ENCODE data around the gene REST.

REST gene

DNA sequence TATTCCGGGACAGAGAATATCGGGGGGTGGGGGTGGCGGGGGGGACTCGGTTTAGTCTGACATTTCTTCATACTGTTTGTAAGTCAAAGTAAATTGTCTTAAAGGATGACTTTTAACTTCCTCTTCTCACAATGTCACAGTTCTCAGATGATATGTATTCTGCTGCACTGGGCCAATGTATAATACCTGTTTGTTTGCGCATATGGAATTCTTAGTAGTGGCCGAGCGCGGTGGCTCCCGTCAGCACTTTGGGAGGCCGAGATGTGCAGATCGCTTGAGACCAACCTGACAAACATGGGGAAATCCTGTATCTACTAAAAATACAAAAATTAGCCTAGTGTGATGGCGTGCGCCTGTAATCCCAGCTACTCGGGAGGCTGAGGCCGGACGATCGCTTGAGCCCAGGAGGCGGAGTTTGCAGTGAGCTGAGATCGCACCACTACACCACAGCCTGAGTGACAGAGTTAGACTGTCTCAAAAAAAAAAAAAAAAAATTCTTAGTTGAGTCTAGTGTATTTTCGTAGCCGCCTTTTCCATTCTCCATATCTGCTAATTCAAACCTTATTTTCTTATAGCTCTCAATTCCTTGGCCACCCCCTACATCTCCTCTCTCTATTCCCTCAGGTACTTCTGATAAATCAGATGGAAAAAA, 71.8 kb downstream of the REST start:
- DNase-seq: peak; percentile 34

DNA sequence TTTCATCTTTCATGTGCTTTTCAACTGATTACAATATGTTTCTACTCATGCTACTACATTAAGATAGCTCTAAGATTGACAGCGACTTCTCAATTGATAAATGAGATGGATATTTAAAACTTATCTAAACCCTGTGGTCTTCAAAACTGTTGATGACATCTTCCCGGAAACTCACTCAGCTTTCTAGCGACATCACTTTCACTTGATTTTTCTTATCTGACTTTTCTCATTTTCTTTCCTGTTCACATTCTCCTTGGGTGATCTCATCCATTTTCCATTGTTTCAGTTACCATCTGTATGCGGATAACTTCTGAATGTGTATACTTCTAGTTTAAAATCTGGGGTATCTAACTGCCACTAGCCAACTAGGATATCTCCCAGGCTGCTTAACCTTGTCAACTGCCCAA, 74.1 kb downstream of the REST start:
- no peak for DNase-seq

DNA sequence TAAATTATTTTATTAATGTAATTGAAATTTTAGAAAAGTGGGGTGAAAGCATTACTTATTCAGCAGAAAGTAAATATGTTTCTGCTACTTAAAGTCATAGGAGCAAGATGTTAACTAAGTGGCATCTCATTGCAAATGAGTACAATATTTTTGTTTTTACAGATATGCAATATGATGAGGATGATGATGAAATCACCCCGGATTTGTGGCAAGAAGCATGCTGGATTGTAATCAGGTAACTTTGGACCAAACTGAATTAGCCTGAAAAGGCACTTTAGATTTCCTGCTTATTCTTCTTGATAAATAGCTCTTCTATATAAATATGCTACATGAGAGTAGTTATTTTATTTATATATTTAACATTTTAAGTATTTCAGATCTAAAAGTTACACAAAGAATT, 78.5 kb downstream of the REST start:
- DNase-seq: no peak

DNA sequence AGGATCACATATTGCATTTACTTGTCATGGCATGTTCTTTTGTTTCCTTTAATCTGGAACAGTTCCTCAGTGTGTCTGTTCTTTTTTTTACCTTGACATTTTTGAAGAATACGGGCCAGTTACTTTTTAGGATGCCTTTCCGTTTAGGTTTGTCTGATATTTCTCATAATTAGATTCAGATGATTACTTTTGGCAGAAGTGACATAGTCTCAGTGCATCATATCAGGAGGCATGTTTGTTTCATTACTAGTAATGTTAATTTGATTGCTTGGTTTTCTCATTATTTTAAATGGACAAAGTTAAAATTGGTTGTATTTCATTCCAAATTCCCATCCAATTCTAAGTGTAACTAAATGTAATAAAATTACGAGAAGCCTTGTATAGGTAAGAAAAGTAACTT, 79.3 kb downstream of the REST start:
- DNase-seq: no peak

DNA sequence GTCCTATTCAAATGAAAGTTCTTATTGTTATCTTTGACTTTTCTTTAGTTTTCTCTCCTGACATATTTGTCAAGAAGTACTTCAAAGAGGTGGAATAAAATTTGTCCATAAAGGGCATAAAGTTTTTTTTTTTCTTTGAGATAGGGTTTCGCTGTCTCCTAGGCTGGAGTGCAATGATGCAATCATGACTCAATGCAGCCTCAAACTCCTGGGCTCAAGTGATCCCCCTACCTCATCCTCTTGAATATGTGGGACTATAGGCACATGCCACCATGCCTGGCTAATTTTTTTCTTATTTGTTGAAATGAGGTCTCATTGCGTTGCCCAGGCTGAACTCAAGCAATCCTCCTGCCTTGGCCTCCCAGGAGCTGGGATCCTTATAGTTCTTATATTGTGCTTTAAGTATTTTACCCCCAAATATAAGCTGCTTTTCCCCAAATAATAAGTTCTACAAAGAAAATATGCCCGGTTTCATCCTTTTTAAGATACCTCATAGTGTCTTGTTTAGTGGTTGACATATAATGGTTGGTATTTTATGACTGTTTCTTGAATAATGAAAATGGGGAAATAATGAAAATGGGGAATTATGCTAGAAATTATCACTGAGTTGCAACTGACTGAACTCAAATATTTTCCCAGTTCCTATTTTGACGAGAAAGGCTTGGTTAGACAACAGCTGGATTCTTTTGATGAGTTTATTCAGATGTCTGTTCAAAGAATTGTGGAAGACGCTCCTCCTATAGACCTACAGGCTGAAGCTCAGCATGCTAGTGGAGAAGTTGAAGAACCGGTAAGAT, 82.6 kb downstream of the REST start:
- peak; percentile 50 for DNase-seq

DNA sequence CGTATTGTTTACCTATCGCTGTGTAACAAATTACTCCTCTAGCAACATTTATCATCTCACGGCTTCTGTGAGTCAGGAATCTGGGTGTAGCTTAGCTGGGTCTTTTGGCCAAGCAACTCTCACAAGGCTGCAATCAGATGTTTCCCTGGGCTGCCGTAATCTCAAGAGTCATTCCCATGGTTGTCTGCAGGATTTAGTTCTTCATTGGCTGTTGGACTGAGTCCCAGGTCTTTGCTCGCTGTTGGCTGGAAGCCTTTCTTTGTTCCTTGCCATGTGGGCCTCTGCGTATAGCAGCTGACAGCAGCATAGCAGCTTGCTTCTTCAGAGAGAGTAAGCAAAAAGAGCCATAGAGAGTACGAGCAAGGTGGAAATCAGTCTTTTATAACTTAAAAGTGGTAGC, 87.8 kb downstream of the REST start:
- DNase-seq: no peak

DNA sequence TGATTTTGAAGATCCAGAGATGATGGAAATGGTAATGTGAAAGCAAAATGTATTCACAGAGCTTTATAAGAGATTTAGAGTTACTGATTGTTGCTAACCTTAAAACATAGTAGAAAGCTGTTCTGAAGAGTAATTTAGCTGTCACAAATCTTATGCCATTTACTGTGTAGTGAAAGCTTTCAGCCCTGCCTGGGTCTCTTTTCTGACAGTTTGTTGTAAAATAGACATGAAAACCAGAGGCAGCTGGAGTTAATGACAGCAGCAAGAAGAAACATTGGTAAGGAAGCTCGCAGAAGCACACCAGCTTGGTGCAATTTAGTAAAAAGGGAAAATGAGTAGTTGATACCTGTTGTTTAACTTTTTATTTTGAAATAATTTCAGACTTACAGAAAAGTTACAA, 92.1 kb downstream of the REST start:
- no peak for DNase-seq

DNA sequence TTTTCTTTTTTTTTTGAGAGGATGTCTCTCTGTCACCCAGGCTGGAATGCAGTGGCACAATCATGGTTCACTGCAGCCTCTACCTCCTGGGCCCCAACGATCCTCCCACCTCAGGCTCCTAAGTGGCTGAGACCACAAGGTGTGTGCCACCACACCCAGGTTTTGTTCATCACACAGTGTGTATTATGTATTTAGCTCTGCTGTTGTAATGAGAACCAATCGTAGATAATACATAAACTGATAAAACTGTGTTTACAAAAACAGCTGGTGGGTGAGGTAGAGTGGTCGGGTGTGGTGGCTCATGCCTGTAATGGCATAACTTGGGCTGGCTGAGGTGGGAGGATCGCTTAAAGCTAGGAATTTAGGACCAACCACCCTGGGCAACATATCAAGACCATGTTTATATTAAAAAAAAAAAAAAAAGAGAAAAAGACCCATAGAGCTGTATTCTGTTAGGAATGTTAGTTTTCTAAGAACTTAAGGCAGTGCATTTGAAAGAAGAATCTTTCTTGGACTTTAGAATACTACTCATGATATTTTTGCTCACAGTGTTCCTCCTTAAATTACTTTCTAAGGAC, 105.9 kb downstream of the REST start:
- no peak for DNase-seq

All from inflammatory macrophage treated with lipopolysaccharide for 4 hours (primary cell).